Measurements from ENCODE around the gene SIN3B.

Gene SIN3B

DNA sequence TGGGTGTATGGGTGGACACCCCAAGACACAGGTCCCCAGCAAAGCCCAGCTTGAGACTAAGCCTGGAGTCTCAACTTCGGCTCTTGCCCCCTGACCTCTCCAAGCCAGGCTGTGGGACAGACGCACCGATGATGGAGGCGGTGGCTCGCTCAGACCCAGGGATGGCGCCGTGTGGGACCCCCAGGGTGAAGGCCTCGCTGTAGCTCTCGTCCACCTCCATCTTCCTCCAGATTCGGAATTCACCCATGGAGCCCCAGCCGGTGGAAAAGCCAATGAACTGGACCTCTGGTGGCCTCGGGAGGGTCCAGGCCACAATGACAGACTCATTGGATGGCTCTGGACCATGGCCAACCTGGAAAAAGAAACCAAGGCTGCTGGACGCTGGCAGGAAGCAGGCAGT is 98.7 kb downstream of the SIN3B start:
- CTCF ChIA-PET, result no interaction called here
- no peak overlapping the region for H3K27ac ChIP-seq
- no peak for DNase-seq (ENCODE audit: low spot score)
- POLR2A ChIA-PET (ENCODE audit: low non-redundant PET), result no interaction called here
- TF ChIP-seq CTCF (conservative IDR thresholded peaks at IDR 0.05; ENCODE audit: low read depth), result no peak

GRCh38 chr19:16928351-16928750 is 99.2 kb downstream of the SIN3B start:
- CTCF ChIA-PET, result no interaction called here
- no peak overlapping the region for H3K27ac ChIP-seq
- POLR2A ChIA-PET (ENCODE audit: low non-redundant PET), result no interaction called here
- no peak for DNase-seq (ENCODE audit: low spot score)
- no peak for TF ChIP-seq CTCF (conservative IDR thresholded peaks at IDR 0.05; ENCODE audit: low read depth)

- ChIA-PET POLR2A (ENCODE audit: low non-redundant PET) (no interaction called here), CTCF (interaction anchor here (0.8 kb wide), 1 partner anchor 21 kb away, joined by 3 read pairs; no protein-coding TSS in a partner anchor)
- no peak for DNase-seq (ENCODE audit: low spot score)
- no peak for TF ChIP-seq CTCF (conservative IDR thresholded peaks at IDR 0.05; ENCODE audit: low read depth)
- H3K27ac ChIP-seq, result no peak overlapping the region
Measured at GRCh38 chr19:16928916-16929315, 99.7 kb downstream of the SIN3B start.

Data from RWPE1 (cell line).